ENCODE data around the gene CDH13. TPM values are rescaled to one million over a fixed set of nuclear protein-coding genes. Genes with fewer than 3 reads are reported as not detected.

CDH13 gene
- total RNA-seq, 1 donor from 2014 or later = 2.3 TPM

DNA sequence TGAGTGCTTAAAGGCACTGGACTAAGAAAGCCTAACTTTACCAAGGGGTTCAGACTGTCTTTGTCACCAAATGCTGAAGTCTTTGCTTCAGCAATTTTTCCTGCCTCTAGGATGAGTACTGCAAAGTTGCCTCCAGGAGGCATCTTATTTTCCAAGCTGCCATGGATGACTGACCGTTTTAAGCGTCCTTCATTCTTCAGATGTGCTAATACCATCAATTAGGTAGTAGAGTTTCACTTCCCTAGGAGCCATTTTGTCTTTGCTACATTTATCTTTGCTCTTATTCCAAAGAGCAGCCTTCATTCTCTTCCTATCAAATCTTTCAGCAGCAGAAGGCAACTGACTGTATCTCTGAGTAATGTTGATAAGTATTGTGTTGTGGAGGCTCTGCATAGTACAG lies 440.1 kb downstream of the CDH13 start:
- no peak for DNase-seq (ENCODE audit: low spot score)
- TF ChIP-seq, protein P1, sequence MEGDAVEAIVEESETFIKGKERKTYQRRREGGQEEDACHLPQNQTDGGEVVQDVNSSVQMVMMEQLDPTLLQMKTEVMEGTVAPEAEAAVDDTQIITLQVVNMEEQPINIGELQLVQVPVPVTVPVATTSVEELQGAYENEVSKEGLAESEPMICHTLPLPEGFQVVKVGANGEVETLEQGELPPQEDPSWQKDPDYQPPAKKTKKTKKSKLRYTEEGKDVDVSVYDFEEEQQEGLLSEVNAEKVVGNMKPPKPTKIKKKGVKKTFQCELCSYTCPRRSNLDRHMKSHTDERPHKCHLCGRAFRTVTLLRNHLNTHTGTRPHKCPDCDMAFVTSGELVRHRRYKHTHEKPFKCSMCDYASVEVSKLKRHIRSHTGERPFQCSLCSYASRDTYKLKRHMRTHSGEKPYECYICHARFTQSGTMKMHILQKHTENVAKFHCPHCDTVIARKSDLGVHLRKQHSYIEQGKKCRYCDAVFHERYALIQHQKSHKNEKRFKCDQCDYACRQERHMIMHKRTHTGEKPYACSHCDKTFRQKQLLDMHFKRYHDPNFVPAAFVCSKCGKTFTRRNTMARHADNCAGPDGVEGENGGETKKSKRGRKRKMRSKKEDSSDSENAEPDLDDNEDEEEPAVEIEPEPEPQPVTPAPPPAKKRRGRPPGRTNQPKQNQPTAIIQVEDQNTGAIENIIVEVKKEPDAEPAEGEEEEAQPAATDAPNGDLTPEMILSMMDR (IDR thresholded peaks at IDR 0.05; ENCODE audit: unreplicated experiment) = no peak
- no peaks in the 10 kb centered on the region for H3K36me3 Mint-ChIP-seq (ENCODE audit: low read depth, unreplicated experiment)

DNA sequence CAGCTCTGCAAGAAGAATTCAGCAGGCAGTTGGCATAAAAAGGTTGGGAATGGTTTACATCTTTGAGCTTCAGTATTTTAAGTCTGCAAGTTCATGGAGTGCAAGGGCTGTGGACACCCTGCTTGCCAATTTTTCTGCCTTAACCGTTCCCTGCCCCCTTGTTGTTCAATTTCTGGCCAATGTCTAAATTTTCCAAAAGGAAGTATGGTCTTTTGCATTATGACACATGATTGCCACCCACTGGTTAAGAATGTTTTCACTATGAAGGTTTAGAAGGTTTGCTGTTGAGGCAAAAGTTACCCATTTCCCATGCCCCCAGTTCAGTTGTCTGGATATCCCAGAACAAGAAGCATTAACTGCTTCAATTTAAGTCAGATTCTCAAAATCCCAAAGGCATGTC lies 441.9 kb downstream of the CDH13 start:
- TF ChIP-seq, protein P1 (IDR thresholded peaks at IDR 0.05; ENCODE audit: unreplicated experiment) = no peak
- H3K9me3 Mint-ChIP-seq (ENCODE audit: unreplicated experiment) = peaks cover 3% of the 10 kb centered on the region
- peaks cover 2% of the 10 kb centered on the region for H3K27me3 Mint-ChIP-seq (ENCODE audit: unreplicated experiment)
- DNase-seq (ENCODE audit: low spot score) = no peak
- peaks cover 5% of the 10 kb centered on the region for H3K4me1 Mint-ChIP-seq (ENCODE audit: unreplicated experiment)
- H3K36me3 Mint-ChIP-seq (ENCODE audit: low read depth, unreplicated experiment) = no peaks in the 10 kb centered on the region
- H3K27ac Mint-ChIP-seq (ENCODE audit: unreplicated experiment) = no peak overlapping the region
- no peak overlapping the region for H3K4me3 Mint-ChIP-seq (ENCODE audit: unreplicated experiment)

More for the DNA sequence above, 440.1 kb downstream of the CDH13 start:
- Mint-ChIP-seq H3K27ac (ENCODE audit: unreplicated experiment) (no peak overlapping the region), H3K4me3 (ENCODE audit: unreplicated experiment) (no peak overlapping the region), H3K4me1 (ENCODE audit: unreplicated experiment) (peaks cover 5% of the 10 kb centered on the region), H3K9me3 (ENCODE audit: unreplicated experiment) (peaks cover 7% of the 10 kb centered on the region), H3K27me3 (ENCODE audit: unreplicated experiment) (peaks cover 2% of the 10 kb centered on the region)

DNA sequence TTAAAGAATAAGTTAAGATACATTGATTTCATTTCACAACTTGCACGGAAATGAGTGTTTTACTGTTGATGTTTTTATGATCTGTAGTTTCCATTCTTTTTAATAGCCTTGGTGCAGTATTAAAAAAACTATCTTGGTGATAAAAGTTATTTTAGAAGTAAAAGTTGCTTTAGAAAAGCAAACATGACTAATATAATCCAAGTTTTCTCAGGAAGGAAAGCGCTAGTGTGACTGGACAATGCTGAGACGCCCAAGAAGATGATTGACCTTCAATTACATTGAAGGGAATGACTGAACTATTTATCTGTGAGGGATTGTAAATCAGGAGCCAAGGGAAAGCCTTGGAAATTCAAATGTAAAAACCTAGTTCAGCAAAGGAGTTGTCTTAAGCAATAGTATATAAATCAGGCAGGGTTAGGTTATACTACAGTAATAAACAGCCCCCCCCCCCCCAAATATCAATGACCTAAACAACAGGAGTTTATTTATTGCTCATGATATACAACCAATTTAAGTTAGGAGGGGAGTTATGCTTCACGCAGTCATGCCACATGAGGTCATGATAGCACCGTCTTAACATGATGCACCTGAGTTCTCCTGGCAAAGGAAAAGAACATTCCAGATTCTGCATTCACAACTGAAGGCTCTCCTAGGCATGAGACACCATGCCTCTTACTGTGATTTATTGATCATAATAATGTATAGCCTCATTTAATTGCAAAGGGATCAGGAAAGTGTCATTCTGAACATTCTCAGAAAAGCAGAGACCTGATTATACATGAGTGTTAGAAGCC lies 443.8 kb downstream of the CDH13 start:
- Mint-ChIP-seq H3K27me3 (ENCODE audit: unreplicated experiment) (peaks cover 2% of the 10 kb centered on the region), H3K27ac (ENCODE audit: unreplicated experiment) (no peak overlapping the region), H3K4me3 (ENCODE audit: unreplicated experiment) (no peak overlapping the region), H3K36me3 (ENCODE audit: low read depth, unreplicated experiment) (no peaks in the 10 kb centered on the region), H3K4me1 (ENCODE audit: unreplicated experiment) (peaks cover 5% of the 10 kb centered on the region), H3K9me3 (ENCODE audit: unreplicated experiment) (peaks cover 3% of the 10 kb centered on the region)
- DNase-seq (ENCODE audit: low spot score) = no peak
- TF ChIP-seq, protein P1 (IDR thresholded peaks at IDR 0.05; ENCODE audit: unreplicated experiment) = no peak

DNA sequence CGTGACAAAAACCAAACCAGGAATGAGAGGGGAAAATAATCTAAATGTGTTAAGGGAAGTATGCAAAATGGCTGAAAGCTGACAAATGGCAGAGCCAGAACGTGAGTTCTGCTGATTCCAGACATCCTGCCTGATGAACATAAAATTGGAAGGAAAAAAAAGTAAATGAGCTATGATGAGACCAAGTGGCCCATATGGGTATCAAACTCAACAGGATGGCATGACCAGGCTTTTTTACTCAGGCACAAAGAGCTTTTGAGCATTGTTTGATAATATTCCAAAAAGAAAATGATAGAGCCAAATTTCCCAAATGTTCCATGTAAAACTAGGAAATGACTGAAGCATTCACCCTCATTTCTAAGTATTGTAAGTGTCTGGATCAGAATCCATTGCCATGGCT lies 449.2 kb downstream of the CDH13 start:
- TF ChIP-seq, protein P1 (IDR thresholded peaks at IDR 0.05; ENCODE audit: unreplicated experiment) = no peak
- H3K4me1 Mint-ChIP-seq (ENCODE audit: unreplicated experiment) = no peaks in the 10 kb centered on the region
- H3K27me3 Mint-ChIP-seq (ENCODE audit: unreplicated experiment) = no peaks in the 10 kb centered on the region
- no peak overlapping the region for H3K4me3 Mint-ChIP-seq (ENCODE audit: unreplicated experiment)
- H3K9me3 Mint-ChIP-seq (ENCODE audit: unreplicated experiment) = no peaks in the 10 kb centered on the region
- no peak for DNase-seq (ENCODE audit: low spot score)
- no peaks in the 10 kb centered on the region for H3K36me3 Mint-ChIP-seq (ENCODE audit: low read depth, unreplicated experiment)
- H3K27ac Mint-ChIP-seq (ENCODE audit: unreplicated experiment) = no peak overlapping the region

DNA sequence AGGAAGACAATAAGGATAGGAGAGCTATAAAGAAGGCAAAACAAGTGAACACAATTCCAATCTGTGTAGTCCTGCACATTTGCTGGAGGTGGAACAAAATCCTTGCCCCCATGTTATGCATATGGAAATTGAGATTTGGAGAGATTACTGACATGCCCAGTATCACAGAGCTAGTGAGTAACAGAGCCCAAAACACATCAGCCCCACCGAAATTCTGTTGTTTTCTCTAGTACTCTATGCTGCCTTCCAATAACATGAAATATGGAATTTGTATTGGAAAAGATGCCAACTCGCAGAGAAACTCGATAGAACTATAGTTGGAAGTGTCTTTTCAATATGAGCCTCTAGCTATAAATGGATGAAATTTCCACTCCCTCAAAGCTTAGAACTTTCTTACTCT lies 456.6 kb downstream of the CDH13 start:
- no peaks in the 10 kb centered on the region for H3K4me1 Mint-ChIP-seq (ENCODE audit: unreplicated experiment)
- no peaks in the 10 kb centered on the region for H3K27me3 Mint-ChIP-seq (ENCODE audit: unreplicated experiment)
- no peaks in the 10 kb centered on the region for H3K9me3 Mint-ChIP-seq (ENCODE audit: unreplicated experiment)
- TF ChIP-seq, protein P1 (IDR thresholded peaks at IDR 0.05; ENCODE audit: unreplicated experiment) = no peak
- no peak overlapping the region for H3K27ac Mint-ChIP-seq (ENCODE audit: unreplicated experiment)
- no peaks in the 10 kb centered on the region for H3K36me3 Mint-ChIP-seq (ENCODE audit: low read depth, unreplicated experiment)
- no peak for DNase-seq (ENCODE audit: low spot score)
- no peak overlapping the region for H3K4me3 Mint-ChIP-seq (ENCODE audit: unreplicated experiment)

Data from endothelial cell (in vitro differentiated cells).